HepG2 (cell line): ENCODE data around the gene NAPB. TPM values are rescaled to one million over a fixed set of nuclear protein-coding genes. Genes with fewer than 3 reads are reported as not detected.

Experiments used
- ATAD3A ChIP-seq: sonication (generic); formaldehyde crosslinking; IDR thresholded peaks from 2 replicates; pipeline ENCODE4 v1.4.0; 2020; ENCODE audit warnings: missing genetic modification reagents
- ATM ChIP-seq: fragments of 450-650 bp; IDR thresholded peaks from 2 replicates; pipeline ENCODE4 v1.7.1; 2017; ENCODE audit warnings: mild to moderate bottlenecking, borderline replicate concordance
- GTF2F1 ChIP-seq: fragments of 150-350 bp; IDR thresholded peaks from 2 replicates; pipeline ENCODE4 v1.6.1; 2014; ENCODE audit warnings: low read length
- HMGXB3 ChIP-seq: sonication (generic); formaldehyde crosslinking; IDR thresholded peaks from 2 replicates; pipeline ENCODE4 v1.4.0; 2020; ENCODE audit warnings: missing genetic modification reagents, borderline replicate concordance
- HNF4G ChIP-seq, 2 experiments: sonication (generic) in 1 of 2; formaldehyde crosslinking in 1 of 2; IDR thresholded peaks; 2 replicates each; pipeline versions ENCODE4 v1.4.0 to v1.6.1; 2011 to 2020; ENCODE audit warnings: borderline replicate concordance in 2 of 2, low read depth in 2 of 2, mild to moderate bottlenecking in 2 of 2, low read length in 1 of 2, missing genetic modification reagents in 1 of 2, moderate library complexity in 1 of 2
- HNRNPH1 ChIP-seq: fragments of 200-400 bp; formaldehyde crosslinking; optimal IDR thresholded peaks from 2 replicates; pipeline ENCODE3; 2017; ENCODE audit warnings: mild to moderate bottlenecking, low read depth, low read length
- KDM4B ChIP-seq: sonication (generic); formaldehyde crosslinking; IDR thresholded peaks from 2 replicates; pipeline ENCODE4 v1.4.0; 2020; ENCODE audit warnings: missing genetic modification reagents
- MTA3 ChIP-seq: sonication (generic); formaldehyde crosslinking; IDR thresholded peaks from 2 replicates; pipeline ENCODE4 v1.4.0; 2020; ENCODE audit warnings: missing genetic modification reagents
- MXI1 ChIP-seq: IDR thresholded peaks from 3 replicates; pipeline ENCODE4 v1.6.1; 2012; ENCODE audit warnings: low read depth, low read length, inconsistent platforms, borderline replicate concordance
- NFRKB ChIP-seq: fragments of 450-650 bp; IDR thresholded peaks from 2 replicates; pipeline ENCODE4 v1.6.1; 2017
- RFXAP ChIP-seq: sonication (generic); formaldehyde crosslinking; IDR thresholded peaks from 2 replicates; pipeline ENCODE4 v1.4.0; 2020; ENCODE audit warnings: missing genetic modification reagents, borderline replicate concordance
- SNRNP70 ChIP-seq: fragments of 200-400 bp; formaldehyde crosslinking; IDR thresholded peaks from 2 replicates; pipeline ENCODE4 v1.6.1; 2017; ENCODE audit warnings: mild to moderate bottlenecking, low read depth, low read length, moderate library complexity
- TEAD3 ChIP-seq: optimal IDR thresholded peaks from 2 replicates; pipeline ENCODE3; 2016; ENCODE audit warnings: borderline replicate concordance
- TEF ChIP-seq: sonication (generic); formaldehyde crosslinking; IDR thresholded peaks from 2 replicates; pipeline ENCODE4 v1.5.0; 2020; ENCODE audit warnings: missing genetic modification reagents
- U2AF2 ChIP-seq: fragments of 200-400 bp; formaldehyde crosslinking; IDR thresholded peaks from 2 replicates; pipeline ENCODE4 v1.6.1; 2017; ENCODE audit warnings: low read depth, mild to moderate bottlenecking, low read length
- XRCC5 ChIP-seq: fragments of 200-400 bp; formaldehyde crosslinking; optimal IDR thresholded peaks from 2 replicates; pipeline ENCODE3; 2017; ENCODE audit warnings: mild to moderate bottlenecking, low read length
- ZFP1 ChIP-seq: IDR thresholded peaks from 2 replicates; pipeline ENCODE4 v1.6.1; 2016
- ZNF232 ChIP-seq: sonication (generic); formaldehyde crosslinking; IDR thresholded peaks from 2 replicates; pipeline ENCODE4 v1.4.0; 2020; ENCODE audit warnings: missing genetic modification reagents, borderline replicate concordance
- ZNF446 ChIP-seq: sonication (generic); formaldehyde crosslinking; IDR thresholded peaks from 2 replicates; pipeline ENCODE4 v1.5.0; 2020; ENCODE audit warnings: mild to moderate bottlenecking, missing genetic modification reagents
- ZNF543 ChIP-seq: sonication (generic); formaldehyde crosslinking; IDR thresholded peaks from 2 replicates; pipeline ENCODE4 v1.4.0; 2020; ENCODE audit warnings: mild to moderate bottlenecking, missing genetic modification reagents
- ZNF572 ChIP-seq: sonication (generic); formaldehyde crosslinking; IDR thresholded peaks from 2 replicates; pipeline ENCODE4 v1.5.1; 2020; ENCODE audit warnings: mild to moderate bottlenecking, missing genetic modification reagents
- ZNF629 ChIP-seq: sonication (generic); formaldehyde crosslinking; conservative IDR thresholded peaks from 2 replicates; pipeline ENCODE4 v1.5.0; 2020; ENCODE audit warnings: missing genetic modification reagents
- ZNF746 ChIP-seq: sonication (generic); formaldehyde crosslinking; IDR thresholded peaks from 2 replicates; pipeline ENCODE4 v1.8.0; 2022; ENCODE audit warnings: mild to moderate bottlenecking, missing genetic modification reagents
- polyA plus RNA-seq, 8 experiments: library from polyadenylated mRNA; depleted of rRNA in 3 of 8; stranded (reverse) in 7 of 8; unstranded in 1 of 8; fragments of >200 nt; fragmentation: Illumina TruSeq in 4 of 8; extraction: Trizol in 4 of 8; gene quantifications; 2 replicates each; pipeline versions ENCODE4 v1.2.1 to v1.2.3, GENCODE V29; 2011 to 2016; ENCODE audit warnings: low read depth in 4 of 8, missing spikeins in 1 of 8, mixed read lengths in 1 of 8; ENCODE audit not compliant: insufficient read depth in 1 of 8
- total RNA-seq, 5 experiments: library from RNA; depleted of rRNA; stranded (reverse); fragments of >200 nt; fragmentation: Illumina TruSeq; extraction: Trizol; gene quantifications; 2 replicates each; pipeline ENCODE4 v1.2.3, GENCODE V29; 2016; ENCODE audit warnings: low read depth in 1 of 5
- TF ChIP-seq, protein P1 (sequence below): sonication (generic); formaldehyde crosslinking; IDR thresholded peaks from 2 replicates; pipeline ENCODE4 v1.8.0; 2022; ENCODE audit warnings: missing genetic modification reagents, mild to moderate bottlenecking, moderate library complexity, borderline replicate concordance

Gene NAPB
- total and polyA plus RNA-seq, 2 of the 13 experiments (the other 11 are each of a cell fraction or from before 2014, with no cell fraction given): 15.2 to 16.1 TPM

- TF ChIP-seq XRCC5 (peak; percentile 76), TEAD3 (CRISPR knock-in tag) (peak; percentile 51), ZNF746 (CRISPR knock-in tag) (0 out of 2 replicates have a peak, but pooled peaks have one; percentile 72), HNRNPH1 (no peak), MTA3 (CRISPR knock-in tag) (no peak), SNRNP70 (no peak), KDM4B (CRISPR knock-in tag) (no peak), U2AF2 (no peak), GTF2F1 (no peak), ZNF543 (CRISPR knock-in tag) (no peak), NFRKB (no peak), RFXAP (CRISPR knock-in tag) (peak; percentile 83; the same call in 1 of the 2 replicates), ZNF629 (CRISPR knock-in tag) (0 out of 2 replicates have a peak, but pooled peaks have one; percentile 38), ZNF572 (CRISPR knock-in tag) (peak; percentile 37; the same call in 1 of the 2 replicates), HNF4G (IDR thresholded peaks at IDR 0.05; ENCODE audit: borderline replicate concordance, low read depth, low read length) (no peak), HNF4G (CRISPR knock-in tag; IDR thresholded peaks at IDR 0.05; ENCODE audit: borderline replicate concordance, low read depth) (no peak), TEF (CRISPR knock-in tag) (no peak), MXI1 (no peak; the same call in 2 of the 3 replicates), HMGXB3 (no peak), ATAD3A (CRISPR knock-in tag) (no peak), ZNF232 (no peak), ATM (no peak), ZFP1 (no peak), ZNF446 (CRISPR knock-in tag) (no peak)
- TF ChIP-seq, protein P1, sequence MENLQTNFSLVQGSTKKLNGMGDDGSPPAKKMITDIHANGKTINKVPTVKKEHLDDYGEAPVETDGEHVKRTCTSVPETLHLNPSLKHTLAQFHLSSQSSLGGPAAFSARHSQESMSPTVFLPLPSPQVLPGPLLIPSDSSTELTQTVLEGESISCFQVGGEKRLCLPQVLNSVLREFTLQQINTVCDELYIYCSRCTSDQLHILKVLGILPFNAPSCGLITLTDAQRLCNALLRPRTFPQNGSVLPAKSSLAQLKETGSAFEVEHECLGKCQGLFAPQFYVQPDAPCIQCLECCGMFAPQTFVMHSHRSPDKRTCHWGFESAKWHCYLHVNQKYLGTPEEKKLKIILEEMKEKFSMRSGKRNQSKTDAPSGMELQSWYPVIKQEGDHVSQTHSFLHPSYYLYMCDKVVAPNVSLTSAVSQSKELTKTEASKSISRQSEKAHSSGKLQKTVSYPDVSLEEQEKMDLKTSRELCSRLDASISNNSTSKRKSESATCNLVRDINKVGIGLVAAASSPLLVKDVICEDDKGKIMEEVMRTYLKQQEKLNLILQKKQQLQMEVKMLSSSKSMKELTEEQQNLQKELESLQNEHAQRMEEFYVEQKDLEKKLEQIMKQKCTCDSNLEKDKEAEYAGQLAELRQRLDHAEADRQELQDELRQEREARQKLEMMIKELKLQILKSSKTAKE (CRISPR knock-in tag): no peak
These were observed 14.6 kb upstream of the NAPB start (continued) for GRCh38 chr20:23435626-23436539.
